ACC112 (cell line): Measurements from ENCODE around the gene PLEKHJ1.

Experiments used
- H2AFZ ChIP-seq: fragments of 200-600 bp; sonication (generic); one replicate; pipeline ENCODE4 v1.6.0; 2017; ENCODE audit warnings: antibody characterized with exemption, low read length; ENCODE audit not compliant: unreplicated experiment
- H3K27ac ChIP-seq: fragments of 200-600 bp; sonication (generic); 2 replicates; pipeline ENCODE4 v1.5.1; 2014; ENCODE audit warnings: low read depth, mild to moderate bottlenecking, antibody characterized with exemption, low read length, moderate library complexity
- H3K27me3 ChIP-seq: fragments of 200-600 bp; sonication (generic); 2 replicates; pipeline ENCODE4 v1.6.1; 2014; ENCODE audit warnings: mild to moderate bottlenecking, antibody characterized with exemption, low read length, moderate library complexity, mixed read lengths; ENCODE audit not compliant: insufficient read depth
- H3K36me3 ChIP-seq: fragments of 200-600 bp; sonication (generic); 2 replicates; pipeline ENCODE4 v1.6.1; 2016; ENCODE audit warnings: mild to moderate bottlenecking, antibody characterized with exemption, low read length, moderate library complexity, mixed read lengths; ENCODE audit not compliant: insufficient read depth
- H3K4me1 ChIP-seq: fragments of 200-600 bp; sonication (generic); one replicate; pipeline ENCODE4 v1.6.1; 2016; ENCODE audit warnings: low read length, mixed read lengths; ENCODE audit not compliant: insufficient read depth, unreplicated experiment, control insufficient read depth
- H3K4me3 ChIP-seq: fragments of 200-600 bp; sonication (generic); 2 replicates; pipeline ENCODE4 v1.5.1; 2014; ENCODE audit warnings: mild to moderate bottlenecking, low read depth, low read length
- H3K79me2 ChIP-seq: fragments of 200-600 bp; sonication (generic); one replicate; pipeline ENCODE4 v1.6.0; 2016; ENCODE audit warnings: low read length; ENCODE audit not compliant: control insufficient read depth, unreplicated experiment, insufficient read depth

Gene PLEKHJ1

DNA sequence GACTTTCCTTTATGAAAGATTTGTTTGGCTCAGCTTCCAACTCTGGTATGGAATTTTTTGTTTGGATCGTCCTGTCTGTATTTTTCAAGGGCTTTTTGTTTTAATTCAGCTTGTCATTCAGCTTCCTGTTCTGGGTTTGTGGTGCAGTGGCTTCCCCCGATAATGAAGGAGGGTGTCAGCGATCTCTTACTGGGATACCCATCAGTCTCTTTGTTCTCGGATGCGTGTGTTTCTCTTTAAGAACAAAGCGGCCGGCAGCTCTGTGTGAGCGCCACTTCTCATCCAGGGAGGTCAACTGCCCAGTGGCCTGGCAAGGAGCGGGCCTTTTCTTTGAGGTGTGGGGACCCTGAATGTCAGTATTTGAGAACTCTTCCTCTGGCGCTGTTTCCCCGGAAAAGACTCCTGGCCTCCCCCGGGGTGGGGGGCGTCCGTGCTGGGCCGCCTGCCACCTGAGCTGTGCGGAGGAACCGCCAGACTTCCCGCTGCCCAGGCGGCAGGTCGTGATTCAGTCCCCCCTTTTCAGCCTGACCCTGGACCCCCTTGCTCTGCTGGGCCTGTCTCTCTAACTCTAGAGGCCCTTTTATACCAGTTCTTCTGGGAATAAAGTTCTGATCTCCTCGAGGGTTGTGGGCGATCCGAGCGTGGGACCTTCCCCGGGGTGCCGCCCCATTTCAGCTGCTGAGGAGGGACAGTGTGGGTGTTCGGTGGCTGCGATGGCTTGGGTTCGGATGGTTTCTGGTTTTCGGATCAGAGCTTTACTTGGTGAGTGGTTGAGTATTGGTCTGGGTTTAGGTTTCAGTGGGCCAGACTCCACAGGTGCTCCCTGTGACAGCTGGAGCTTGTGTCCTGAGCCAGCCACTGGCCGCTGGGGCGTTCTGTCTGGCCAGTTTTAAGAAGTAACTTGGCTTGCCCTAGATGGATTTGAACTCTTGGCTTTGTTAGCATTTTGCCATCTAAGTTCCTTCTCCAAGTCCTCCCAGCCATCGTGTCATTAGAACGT, 3.9 kb upstream of the PLEKHJ1 start:
- H3K4me3 ChIP-seq = peak overlapping the region; percentile 94
- H3K36me3 ChIP-seq = no peaks in the 10 kb centered on the region
- peak overlapping the region; percentile 41; the same call in 1 of the 2 replicates for H3K27ac ChIP-seq
- H3K4me1 ChIP-seq = peaks cover 24% of the 10 kb centered on the region
- H3K27me3 ChIP-seq = no peaks in the 10 kb centered on the region
- peaks cover 83% of the 10 kb centered on the region for H3K79me2 ChIP-seq
- no peak overlapping the region for H2AFZ ChIP-seq

GRCh38 chr19:2239173-2239572, 3.0 kb upstream of the PLEKHJ1 start:
- Histone ChIP-seq H3K79me2 (peaks cover 92% of the 10 kb centered on the region), H3K36me3 (no peaks in the 10 kb centered on the region), H3K4me1 (peaks cover 24% of the 10 kb centered on the region), H2AFZ (no peak overlapping the region), H3K27ac (peak overlapping the region; percentile 41; the same call in 1 of the 2 replicates), H3K27me3 (no peaks in the 10 kb centered on the region), H3K4me3 (peak overlapping the region; percentile 94)

DNA sequence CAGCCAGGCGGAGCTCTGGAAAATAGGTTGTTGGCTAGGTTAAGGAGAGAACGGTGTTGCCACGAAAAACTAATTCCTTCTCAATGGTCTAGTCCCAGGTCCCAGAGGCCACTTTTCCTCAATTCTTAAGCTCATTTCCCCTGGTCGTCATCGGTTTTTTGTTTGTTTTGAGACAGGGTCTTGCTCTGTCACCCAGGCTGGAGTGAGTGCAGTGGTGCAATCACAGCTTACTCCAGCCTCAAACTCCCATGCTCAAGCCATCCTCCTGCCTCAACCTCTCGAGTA, 1.7 kb upstream of the PLEKHJ1 start:
- Histone ChIP-seq H2AFZ (no peak overlapping the region), H3K36me3 (no peaks in the 10 kb centered on the region), H3K4me1 (peaks cover 24% of the 10 kb centered on the region), H3K79me2 (peaks cover 91% of the 10 kb centered on the region), H3K27me3 (no peaks in the 10 kb centered on the region), H3K27ac (no peak overlapping the region), H3K4me3 (peak overlapping the region; percentile 94)

GRCh38 chr19:2237051-2237868, 1.1 kb upstream of the PLEKHJ1 start:
- Histone ChIP-seq H3K36me3 (no peaks in the 10 kb centered on the region), H3K4me3 (peak overlapping the region; percentile 94), H3K27me3 (no peaks in the 10 kb centered on the region), H3K4me1 (peaks cover 24% of the 10 kb centered on the region), H3K79me2 (peaks cover 85% of the 10 kb centered on the region), H3K27ac (peak overlapping the region; percentile 91), H2AFZ (no peak overlapping the region)

GRCh38 chr19:2236064-2236313, 140 bp downstream of the PLEKHJ1 start:
- H3K4me3 ChIP-seq = peak overlapping the region; percentile 94
- H3K36me3 ChIP-seq = no peaks in the 10 kb centered on the region
- peak overlapping the region; percentile 91 for H3K27ac ChIP-seq
- H3K27me3 ChIP-seq = no peaks in the 10 kb centered on the region
- peaks cover 73% of the 10 kb centered on the region for H3K79me2 ChIP-seq
- H2AFZ ChIP-seq = no peak overlapping the region
- H3K4me1 ChIP-seq = peaks cover 23% of the 10 kb centered on the region

DNA sequence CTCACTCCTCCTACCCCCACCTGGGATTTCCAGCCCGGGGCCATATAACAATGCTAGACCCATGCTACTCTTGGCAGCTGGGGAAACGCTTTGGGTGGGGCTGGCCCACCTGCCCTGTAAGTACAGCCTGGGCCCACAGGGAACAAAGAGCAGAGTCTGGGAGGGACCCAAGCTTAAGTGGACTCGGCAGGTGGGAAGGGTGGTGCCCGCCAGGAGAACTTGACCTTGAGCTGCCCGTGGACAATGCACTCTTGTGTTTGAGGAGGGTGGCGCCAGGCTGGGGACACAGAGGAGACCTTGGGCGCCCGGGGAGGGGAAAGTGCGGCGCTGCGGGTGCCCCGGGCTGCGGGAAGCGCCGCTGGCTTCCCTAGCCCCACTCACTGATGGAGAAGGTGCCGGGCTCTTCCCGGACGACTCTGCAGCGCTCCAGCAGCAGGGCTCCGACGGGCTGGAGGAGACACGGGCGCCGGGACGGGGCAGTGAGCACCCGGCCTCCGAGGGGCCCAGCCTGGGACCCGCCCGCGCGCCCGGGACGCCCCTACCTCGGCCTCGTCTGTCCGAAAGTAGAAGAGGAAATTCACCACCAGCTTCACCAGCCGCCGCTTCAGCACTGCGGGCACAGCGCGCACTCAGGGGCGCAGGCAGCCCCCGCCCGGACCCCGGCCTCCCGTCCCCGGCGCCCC, 607 bp downstream of the PLEKHJ1 start:
- Histone ChIP-seq H2AFZ (no peak overlapping the region), H3K27me3 (no peaks in the 10 kb centered on the region), H3K4me3 (peak overlapping the region; percentile 94), H3K4me1 (peaks cover 19% of the 10 kb centered on the region), H3K27ac (peak overlapping the region; percentile 91; the same call in 1 of the 2 replicates), H3K79me2 (peaks cover 68% of the 10 kb centered on the region), H3K36me3 (no peaks in the 10 kb centered on the region)

DNA sequence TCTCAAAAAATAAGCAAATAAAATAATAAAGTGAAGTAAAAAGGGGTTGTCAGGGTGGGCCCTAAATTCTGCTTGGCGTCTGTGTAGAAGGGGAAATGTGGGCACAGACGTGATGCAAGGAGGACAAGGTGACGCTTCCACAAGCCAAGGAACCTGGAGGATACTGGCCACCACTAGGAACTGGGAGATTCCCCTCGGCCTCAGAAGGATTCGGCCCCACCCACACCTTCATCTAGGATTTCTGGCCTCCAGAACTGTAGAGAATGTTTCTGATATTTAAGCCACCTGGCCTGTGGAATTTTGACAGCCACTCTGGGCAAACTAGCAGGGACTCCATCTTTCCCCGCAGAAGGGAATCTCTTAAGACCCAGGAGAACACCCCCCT, 1.1 kb downstream of the PLEKHJ1 start:
- Histone ChIP-seq H3K4me1 (peaks cover 15% of the 10 kb centered on the region), H3K27ac (no peak overlapping the region), H3K36me3 (no peaks in the 10 kb centered on the region), H3K79me2 (peaks cover 63% of the 10 kb centered on the region), H2AFZ (no peak overlapping the region), H3K4me3 (peak overlapping the region; percentile 94), H3K27me3 (no peaks in the 10 kb centered on the region)

- H3K27me3 ChIP-seq = no peaks in the 10 kb centered on the region
- peaks cover 14% of the 10 kb centered on the region for H3K4me1 ChIP-seq
- H3K27ac ChIP-seq = no peak overlapping the region
- H2AFZ ChIP-seq = no peak overlapping the region
- H3K79me2 ChIP-seq = peaks cover 50% of the 10 kb centered on the region
- H3K4me3 ChIP-seq = no peak overlapping the region
- no peaks in the 10 kb centered on the region for H3K36me3 ChIP-seq
These were observed 2.4 kb downstream of the PLEKHJ1 start for GRCh38 chr19:2233601-2234280.

DNA sequence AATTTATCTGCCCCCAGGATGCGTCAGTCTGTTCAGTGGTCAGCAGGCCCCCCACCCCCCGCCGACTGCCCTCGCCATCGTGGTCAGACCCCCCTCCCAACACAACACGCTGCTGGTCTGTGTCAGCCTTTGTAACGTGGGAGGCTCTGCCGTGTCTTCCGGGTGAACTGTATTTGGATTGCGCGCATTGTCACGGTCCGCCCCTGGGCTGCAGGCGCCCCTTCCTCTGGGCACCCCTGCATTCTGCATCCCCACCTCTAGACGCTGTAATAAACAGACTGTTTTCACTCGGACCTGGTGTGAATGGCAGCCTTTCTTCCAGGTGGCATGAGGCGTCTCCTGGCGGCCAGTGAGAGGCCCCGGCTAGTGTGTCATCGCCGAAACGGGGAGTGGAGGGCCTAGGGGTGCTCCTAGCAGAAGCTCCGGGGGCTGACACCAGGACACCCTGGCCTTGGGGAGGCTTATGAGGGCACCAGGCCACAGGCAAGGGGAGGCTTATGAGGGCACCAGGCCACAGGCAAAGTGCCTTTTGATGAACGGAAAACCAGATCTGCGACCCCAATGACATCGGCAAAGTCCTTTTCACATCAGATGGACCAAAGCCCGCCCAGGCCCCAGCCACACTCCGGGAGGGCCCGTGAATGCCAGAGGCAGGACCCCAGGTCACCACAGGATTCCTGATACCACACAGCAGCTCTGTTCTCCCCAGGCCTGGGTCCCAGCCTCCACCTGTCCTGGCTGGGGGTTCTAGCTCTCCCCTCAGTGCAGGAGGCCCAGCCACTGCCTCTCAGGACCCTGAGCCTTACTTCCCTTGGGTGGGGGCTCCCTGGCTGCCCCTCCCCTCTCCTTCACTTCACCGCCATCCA, 3.6 kb downstream of the PLEKHJ1 start:
- Histone ChIP-seq H3K27me3 (no peaks in the 10 kb centered on the region), H3K27ac (no peak overlapping the region), H3K36me3 (no peaks in the 10 kb centered on the region), H3K79me2 (peaks cover 38% of the 10 kb centered on the region), H3K4me3 (no peak overlapping the region), H2AFZ (no peak overlapping the region), H3K4me1 (peaks cover 2% of the 10 kb centered on the region)
